WI38 (cell line): ENCODE results near the gene INTS11.

Experiments
- H3K4me3 ChIP-seq: 2 replicates; pipeline ENCODE4 v1.5.1; 2011; ENCODE audit warnings: low read depth, mild to moderate bottlenecking, control low read depth, low read length
- TF ChIP-seq, protein P1 (sequence below): IDR thresholded peaks from 2 replicates; pipeline ENCODE4 v1.5.1; 2012; ENCODE audit warnings: low read depth, mild to moderate bottlenecking, control low read depth, low read length

INTS11 gene

DNA sequence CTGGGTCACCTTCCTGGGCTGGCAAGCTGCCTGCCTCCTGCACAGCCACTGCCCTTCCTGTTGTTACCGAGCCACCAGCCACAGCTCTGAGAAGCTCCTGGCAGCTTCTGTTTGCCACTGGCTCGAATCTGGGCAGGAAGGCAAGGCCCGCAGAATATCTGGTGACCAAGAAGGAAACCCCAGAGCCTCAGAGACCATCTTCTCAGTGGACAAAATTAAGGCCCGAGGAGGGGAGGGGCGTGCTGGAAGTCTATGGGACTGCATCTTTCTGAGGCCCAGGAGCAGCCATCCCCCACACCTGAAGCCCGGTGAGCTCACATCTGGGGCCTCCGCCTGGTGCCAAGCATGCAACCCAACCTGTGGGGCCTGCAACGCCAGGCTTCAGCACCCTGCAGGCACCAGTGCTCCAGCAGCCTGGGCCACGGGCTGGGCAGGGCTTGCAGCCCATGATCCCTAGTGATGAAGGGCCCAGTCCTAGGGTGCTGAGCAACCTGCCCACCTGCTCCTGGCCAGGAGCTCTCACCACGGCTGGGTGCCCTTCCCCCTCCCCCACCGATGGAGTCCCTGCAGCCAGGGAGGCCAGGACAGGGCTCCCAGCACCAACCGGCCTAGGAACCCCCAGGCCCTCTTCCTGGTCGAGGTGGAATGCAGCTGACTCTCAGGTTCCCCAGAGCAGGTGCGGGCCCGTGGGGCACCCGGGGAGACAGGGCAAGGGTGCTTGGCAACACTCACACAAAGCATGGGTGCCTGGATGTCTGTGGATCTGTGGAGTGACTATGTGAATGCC is 1.0 kb upstream of the INTS11 start:
- TF ChIP-seq, protein P1, sequence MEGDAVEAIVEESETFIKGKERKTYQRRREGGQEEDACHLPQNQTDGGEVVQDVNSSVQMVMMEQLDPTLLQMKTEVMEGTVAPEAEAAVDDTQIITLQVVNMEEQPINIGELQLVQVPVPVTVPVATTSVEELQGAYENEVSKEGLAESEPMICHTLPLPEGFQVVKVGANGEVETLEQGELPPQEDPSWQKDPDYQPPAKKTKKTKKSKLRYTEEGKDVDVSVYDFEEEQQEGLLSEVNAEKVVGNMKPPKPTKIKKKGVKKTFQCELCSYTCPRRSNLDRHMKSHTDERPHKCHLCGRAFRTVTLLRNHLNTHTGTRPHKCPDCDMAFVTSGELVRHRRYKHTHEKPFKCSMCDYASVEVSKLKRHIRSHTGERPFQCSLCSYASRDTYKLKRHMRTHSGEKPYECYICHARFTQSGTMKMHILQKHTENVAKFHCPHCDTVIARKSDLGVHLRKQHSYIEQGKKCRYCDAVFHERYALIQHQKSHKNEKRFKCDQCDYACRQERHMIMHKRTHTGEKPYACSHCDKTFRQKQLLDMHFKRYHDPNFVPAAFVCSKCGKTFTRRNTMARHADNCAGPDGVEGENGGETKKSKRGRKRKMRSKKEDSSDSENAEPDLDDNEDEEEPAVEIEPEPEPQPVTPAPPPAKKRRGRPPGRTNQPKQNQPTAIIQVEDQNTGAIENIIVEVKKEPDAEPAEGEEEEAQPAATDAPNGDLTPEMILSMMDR: no peak

DNA sequence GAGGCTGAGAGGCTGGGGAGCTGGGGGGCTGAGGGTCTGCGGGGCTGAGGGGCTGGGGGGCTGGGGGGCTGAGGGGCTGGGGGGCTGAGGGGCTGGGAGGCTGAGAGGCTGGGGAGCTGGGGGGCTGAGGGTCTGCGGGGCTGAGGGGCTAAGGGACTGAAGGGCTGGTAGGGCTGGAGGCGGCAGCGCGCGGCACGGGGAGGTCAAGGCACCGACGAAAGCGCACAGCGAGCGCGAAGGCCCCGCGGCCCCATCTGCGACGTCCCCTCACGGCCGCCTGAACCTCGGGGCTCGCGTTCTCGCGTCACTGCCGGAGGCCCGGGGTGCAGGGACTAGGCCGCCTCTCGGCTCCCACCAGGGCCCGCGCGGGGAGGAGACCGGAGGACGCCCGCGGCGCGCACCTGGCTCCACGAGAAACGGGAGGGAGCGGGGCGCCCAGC is 356 bp downstream of the INTS11 start:
- H3K4me3 ChIP-seq: peak overlapping the region; percentile 83
- TF ChIP-seq, protein P1: no peak

More for the DNA sequence above, 1.0 kb upstream of the INTS11 start:
- peak overlapping the region; percentile 83 for H3K4me3 ChIP-seq

DNA sequence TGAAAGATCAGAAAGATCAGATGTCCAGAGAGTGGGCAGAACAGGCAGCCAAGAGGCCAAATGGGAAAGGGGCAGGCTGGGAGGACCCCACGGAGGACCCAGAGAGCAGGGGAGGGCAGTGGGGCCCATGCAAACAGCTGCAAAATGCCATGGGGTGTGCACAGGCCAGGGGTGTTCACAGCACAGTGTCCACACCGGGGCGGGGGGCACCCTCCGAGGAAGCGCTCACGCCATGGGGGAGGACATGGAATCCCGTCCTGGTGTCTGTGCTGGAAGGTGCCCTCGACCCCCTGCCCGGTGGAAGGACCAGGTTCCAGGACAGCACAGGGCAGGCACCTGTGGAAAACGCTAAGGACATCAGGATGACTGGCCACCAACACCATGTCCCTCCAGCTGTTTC is 1.5 kb downstream of the INTS11 start:
- TF ChIP-seq, protein P1: no peak
- no peak overlapping the region for H3K4me3 ChIP-seq

DNA sequence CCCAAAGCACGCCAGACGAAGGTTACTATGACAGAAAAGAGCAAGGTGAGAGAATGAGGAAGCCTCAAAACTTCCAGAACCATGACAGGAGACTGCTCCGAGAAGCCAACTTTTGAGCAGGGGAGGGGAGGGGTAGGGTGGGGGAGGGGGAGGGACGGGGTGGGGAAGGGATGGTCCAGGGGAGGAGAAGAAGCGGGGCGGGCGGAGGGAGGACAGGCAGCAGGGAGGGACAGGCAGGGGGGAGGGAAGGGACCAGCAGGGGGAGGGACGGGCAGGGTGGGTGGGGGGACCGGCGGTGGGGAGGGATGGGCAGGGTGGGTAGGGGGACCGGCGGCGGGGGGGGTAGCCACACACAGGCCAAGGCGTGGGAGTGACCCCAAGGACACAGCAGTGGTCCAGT is 2.0 kb downstream of the INTS11 start:
- TF ChIP-seq, protein P1: no peak
- no peak overlapping the region for H3K4me3 ChIP-seq

DNA sequence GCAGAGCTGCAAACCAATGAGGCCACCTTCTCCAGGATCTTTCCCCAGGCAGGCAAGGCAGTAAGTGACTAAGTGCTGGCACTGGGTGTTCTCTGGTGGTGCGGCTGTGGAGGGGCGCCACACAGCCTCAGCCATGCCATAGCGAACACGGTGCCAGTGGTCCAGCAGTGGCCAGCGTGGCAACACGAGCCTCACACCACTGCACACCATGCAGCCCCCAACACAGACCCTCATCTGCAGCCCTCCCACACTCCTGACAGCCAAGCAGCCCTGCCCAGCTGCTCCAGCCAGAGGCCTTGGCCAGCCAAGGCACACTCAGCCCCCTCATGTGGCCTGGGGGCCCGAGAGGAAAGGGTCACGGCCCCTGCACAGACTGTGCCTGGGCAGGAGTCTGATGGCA is 3.0 kb downstream of the INTS11 start:
- no peak overlapping the region for H3K4me3 ChIP-seq
- TF ChIP-seq, protein P1: no peak

DNA sequence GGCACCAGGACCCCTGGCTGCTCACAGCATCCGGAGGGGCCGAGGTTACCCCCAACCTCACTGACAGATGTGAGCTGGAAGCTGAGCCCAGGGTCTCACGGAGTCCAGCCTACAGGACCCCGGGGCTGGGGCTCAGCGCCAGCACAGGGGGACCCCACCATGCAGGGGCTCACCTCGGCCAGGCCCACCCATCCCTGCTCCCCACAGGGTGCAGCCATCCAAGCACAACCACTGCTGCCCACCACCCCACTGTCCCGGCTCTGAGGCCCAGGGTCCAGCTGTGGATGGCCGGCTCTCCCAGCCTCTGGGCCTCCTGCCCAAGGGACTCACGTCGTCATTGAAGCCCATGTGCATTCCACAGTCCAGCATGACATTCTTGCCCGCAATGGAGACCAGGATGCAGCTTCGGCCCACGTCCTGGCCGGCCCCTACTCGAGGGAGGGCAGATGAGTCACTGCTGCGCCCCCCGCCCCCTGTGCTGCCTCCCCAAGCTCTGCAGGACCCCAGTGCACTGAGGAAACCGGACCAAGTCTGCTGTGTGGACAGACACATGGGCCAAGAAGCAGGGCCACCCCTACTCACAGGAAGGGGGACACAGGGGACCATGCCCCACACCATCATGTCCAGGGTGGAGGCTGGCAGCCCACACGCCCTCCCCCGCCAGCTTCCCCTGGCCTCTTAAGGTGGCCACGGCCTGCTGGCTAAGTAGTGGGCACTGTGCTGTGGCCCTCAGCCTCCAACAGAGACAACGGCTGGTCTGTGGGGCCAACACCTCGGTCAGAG is 3.6 kb downstream of the INTS11 start:
- H3K4me3 ChIP-seq: no peak overlapping the region
- TF ChIP-seq, protein P1: no peak

DNA sequence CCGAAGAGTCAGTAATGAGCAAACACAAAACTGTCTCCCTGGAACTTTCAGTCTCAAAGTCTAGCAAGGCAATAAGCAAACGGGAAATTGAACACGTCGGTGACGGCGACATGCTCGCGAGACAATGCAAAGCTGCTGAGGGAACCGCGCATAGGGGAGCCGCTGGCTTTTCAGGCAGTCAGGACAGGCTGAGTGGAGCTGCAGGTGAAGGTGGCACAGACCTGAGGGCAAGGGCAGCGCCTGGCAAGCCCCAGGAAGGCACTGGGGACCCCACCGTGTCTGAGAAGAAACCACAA is 4.9 kb downstream of the INTS11 start:
- H3K4me3 ChIP-seq: no peak overlapping the region
- TF ChIP-seq, protein P1: no peak
